Activated CD8-positive, alpha-beta memory T cell treated with anti-CD3 and anti-CD28 coated beads, Interleukin-2, amount 50 U/mL, for 1 hour (primary cell): ENCODE data around the gene SH2D5.
"Not testable (repeated sequence)": the region's sequence is repeated elsewhere in the genome, so short reads cannot be mapped to it uniquely, and the experiment has no call there.

ENCODE experiments used
- DNase-seq: peaks from one replicate; pipeline ENCODE4 v3.0.0-alpha.2; 2020; ENCODE audit errors: extremely low read depth

Gene SH2D5

DNA sequence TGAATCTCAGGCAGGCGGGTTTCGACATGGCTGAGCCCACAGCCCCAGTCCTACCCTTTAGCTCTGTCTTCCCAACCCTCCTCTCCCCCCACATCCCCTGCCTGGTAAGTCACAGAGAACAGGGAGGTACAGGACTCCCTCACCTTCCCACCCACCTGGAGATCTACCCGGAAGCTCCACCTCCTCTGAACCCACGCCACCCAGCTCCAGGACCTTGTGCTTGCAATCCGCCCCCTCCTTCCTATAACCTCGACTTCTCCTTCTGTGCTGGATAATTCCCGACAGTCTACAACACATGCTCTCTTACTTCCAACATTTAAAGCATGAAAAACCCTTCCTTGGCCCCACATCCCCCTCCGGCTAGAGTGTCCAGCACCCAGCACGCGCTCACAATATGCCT lies 37.0 kb downstream of the SH2D5 start:
- DNase-seq: no peak

DNA sequence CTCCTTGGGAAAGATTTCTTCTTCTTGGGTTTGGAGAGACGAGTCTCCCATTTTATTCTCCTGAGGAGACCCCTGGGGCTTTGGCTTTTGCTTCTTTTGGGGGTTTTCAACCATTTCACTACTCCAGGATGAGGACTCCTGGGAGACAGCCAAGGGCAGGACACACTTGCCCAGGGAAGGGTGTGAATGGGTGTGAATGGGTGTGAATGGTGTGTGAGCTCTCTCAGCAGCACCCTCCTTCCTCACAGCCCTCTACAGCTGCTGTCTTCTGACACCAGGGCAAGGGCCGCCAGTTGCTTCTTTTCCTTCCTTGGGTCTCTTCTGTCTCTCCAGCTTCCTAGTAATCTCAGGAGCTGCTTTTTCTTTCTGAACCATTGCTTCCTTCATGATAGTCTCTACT lies 38.9 kb downstream of the SH2D5 start:
- no peak for DNase-seq

DNA sequence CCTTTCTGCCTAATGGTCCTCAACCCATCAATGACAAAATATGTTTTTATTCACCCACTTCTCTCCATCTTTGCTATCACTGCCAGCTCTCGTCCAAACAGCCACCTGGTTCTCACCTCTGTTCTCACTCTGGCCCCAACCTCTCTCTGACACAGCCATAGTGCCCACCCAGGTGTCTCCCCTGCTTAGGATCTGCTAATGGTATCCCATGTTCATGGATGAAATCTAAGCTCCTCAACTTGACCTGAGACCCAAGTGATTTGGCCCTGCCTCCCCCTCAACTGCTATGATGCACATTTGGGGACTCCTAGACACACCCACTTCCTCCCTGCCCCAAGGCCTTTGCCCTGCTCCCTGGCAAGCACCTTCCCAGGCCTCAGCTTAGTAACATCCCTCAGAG lies 40.6 kb downstream of the SH2D5 start:
- no peak for DNase-seq

DNA sequence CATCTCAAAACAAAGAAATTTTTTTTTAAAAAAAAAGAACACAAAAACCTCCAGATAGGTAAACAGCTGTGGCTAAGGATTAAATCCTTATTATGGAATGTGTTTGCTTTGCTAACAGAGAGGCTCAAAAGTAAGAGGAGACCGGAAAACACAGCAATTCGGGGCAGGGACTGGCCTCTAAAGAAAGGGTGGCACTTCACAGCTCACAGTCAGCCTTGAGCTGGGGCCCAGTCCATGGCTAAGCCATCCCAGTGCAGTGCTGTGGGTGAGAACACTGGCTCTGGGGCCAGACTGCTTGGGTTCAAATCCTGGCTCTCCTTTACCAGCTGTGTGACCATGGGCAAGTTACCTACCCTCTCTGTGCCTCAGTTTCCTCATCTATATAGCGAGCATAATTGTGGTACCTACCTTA lies 42.9 kb downstream of the SH2D5 start:
- DNase-seq: no peak

DNA sequence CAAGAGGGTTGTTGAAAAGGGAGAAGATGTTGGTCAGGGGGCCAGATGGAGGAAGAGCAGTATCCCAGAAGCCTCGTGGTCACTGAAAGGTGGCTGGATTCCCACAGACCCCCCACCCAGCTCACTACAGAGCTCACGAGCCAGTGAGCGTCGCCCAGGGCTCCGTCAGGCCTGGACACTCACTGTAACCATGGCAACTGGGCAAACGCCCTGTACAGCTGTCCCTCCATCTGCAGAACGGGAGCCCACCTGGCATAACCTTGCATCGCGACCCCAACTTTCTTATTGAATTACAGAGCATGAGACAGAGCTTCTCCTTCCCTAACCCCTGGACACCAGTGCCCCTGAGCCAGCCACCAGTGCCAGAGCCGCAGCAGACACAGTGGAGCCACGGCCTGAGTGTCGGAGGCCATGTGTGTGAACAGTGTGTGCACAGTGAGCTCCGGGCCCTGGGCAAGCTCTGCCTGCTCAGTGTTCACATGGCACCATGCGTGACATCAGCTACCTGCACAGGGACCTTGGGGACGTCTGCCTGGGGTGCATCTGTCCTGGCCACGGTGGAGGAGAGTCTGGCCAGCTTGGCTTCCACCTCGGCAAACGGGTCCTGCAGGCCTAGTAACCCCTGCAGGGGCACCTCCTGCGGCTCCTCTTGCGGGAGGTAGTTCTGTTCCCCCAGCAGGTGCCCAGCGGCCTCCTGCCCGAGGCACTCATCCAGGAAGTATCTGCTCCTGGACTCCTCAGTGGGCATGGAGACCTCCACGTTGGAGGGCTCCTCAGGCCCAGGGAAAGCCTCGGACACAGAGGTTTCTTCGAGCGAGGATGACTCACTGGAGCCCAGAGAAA lies 45.4 kb downstream of the SH2D5 start:
- DNase-seq: no peak

DNA sequence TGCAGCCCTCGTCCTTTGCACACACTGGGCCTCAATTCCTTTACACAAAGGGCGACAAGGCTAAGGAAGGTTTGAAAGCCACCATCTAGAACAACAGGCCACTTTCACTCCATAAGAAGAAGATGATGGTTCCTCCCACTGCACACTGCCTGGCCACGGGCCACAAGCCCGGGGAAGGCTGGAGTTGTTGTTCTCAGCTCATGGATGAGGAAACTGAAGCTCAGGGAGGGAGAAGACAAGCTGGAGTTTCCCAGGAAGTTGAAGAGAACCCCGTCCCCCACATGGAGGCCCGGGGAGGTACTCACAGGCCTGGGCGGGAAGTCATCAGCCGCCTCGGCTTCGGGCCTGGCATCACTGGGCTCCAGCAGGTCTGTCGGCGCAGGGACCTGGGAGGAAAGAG lies 46.8 kb downstream of the SH2D5 start:
- DNase-seq: no peak

DNA sequence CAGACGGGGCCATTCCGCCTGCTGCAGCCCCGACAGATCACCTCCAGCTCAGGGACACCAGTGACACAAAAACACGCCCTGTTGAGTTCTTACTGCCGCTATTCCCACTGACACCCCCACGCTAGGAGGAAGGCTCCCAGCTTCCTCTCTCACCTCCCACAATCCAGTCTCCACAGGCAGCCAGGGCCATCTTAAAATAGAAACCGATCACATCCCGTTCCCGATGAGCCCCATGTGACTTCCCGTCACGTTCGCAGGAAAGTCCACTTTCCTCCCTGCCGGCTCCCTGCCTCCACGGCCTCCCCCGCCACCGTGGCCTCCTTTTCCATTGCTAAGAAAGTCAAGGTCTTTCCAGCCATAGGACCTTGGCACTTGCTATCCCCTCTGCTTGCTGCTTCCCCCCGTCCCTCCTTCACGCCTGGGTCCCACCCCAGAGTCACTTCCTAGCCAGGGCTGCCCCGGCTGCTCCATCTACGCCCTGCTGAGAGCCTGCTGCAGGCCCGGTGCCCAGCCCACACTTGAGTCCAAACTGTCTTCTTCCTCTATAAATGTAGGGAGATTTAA lies 47.3 kb downstream of the SH2D5 start:
- DNase-seq: no peak

DNA sequence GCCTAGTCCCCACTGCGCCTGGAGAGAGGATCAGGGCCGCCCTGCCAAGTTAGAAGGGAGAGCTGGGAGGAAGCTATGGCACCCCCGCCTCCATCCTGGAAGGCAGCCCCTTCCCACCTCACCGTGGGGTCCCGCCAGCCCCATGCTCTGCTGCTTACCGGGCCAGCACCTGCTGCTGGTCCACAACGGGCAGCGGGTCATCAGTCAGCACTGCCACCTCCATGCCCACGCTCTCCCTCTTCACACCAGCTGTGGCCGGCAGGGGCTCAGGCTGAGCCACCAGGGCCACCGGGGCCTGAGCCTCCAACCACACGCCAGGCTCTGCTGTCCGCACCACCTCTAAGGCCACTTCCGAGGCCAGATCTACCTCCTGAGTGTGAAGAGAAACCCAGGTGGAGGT lies 47.9 kb downstream of the SH2D5 start:
- DNase-seq: no peak

DNA sequence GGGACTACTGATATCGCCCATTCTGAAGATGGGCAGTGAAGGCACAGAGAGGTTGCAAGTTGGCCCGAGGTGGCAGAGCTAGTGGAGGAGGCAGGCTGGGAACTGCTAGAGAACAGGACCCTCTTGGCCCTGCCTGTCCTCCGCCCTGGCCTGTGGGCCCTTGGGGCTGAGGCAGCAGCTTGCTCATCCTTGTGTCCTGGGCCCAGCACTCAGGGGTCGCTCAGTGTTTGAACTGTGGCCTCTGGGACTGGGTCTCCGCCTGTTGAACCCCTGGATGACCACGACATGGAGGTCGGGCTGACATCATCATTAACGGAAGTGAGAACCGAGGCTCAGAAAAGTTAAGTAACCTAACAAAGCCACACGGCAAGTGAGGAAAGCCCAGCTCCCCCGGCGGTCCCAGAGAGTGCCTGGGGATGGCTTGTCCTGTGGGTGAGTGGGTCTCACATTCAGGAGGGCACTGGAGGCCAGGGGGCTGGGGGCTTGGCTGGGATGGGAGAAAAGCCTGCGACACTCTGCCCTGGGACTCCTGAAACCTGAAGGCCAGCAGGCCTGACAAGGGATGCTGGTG lies 48.4 kb downstream of the SH2D5 start:
- no peak for DNase-seq

DNA sequence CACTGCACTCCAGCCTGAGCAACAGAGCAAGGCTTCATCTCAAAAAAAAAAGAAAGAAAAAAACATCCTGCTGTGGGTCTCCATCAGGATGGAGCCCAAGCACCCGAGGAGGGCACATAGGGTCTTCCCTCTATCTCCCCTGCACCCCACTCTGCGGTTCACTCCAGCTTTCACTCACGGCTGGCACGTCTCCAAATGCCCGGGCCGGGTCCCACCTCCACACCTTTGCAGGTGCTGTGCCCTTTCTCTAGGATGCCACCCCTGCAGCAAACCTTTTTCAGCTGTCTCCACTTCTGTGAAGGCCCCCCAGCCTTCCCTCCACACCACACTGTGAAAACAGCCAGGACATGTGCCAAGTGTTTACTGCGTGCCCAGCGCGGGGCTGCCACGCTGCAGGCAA lies 48.9 kb downstream of the SH2D5 start:
- DNase-seq: no peak

DNA sequence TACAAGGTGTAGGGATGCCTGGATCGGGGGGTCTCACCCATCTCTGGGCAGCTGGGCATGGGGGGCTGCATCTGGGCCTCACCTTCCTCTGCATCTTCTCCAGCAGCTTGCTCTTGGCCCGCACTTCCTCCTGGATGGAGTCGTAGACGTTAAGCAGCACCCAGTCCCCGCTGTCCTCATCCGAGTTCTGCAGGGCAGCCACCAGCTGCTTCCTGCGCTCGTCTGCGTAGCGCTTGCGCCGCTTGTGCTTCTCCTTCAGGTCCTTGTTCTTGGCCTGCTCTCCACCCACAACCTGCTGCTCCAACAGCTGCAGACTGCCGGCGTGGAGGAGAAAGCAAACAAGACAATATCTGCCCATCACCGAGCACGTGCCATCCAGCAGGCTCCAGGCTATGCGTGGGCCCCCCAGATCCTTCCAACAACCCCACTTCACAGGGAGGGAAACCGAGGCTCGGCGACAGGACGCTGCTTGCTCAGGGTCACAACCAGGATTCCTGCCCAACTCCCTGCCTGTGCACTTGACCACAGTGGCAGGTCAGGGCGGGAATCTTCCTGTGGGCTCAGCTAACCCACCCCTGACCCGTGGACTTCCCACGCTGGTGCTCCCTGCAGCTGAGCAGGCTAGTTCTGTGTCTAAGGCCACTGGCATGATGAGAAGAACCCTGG lies 49.8 kb downstream of the SH2D5 start:
- DNase-seq: no peak

DNA sequence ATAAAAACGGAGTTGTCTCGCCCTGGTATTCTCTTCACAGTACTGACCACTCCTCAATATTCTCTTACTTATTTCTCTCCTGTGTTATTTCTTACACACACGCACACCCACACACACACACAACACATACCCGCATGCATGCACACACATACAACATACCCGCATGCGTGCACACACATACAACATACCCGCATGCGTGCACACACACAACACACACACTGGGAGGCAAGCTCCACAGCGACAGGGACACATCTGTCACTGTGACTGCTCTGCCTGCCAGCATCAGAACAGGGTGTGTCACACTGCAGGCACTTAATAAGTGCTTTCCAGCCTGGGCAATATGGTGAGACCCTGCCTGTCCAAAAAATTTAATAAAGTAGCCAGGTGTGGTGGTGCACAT lies 50.5 kb downstream of the SH2D5 start:
- DNase-seq: no peak

DNA sequence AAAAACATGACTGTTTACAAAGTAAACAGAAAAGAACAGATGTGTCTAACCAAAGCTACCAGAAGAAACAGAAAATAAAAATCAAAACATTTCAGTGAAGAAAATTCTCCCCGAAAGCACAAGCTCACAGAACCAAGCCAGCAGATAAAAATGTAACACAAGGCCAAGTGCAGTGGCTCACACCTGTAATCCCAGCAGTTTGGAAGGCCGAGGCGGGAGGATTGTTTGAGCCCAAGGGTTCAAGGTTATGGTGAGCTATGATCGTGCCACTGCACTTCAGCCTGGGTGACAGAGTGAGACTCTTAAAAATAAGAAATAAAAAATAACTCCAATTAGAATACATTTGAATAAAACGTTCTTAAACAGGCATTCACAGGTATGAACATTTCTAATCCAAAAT lies 52.2 kb downstream of the SH2D5 start:
- no peak for DNase-seq

DNA sequence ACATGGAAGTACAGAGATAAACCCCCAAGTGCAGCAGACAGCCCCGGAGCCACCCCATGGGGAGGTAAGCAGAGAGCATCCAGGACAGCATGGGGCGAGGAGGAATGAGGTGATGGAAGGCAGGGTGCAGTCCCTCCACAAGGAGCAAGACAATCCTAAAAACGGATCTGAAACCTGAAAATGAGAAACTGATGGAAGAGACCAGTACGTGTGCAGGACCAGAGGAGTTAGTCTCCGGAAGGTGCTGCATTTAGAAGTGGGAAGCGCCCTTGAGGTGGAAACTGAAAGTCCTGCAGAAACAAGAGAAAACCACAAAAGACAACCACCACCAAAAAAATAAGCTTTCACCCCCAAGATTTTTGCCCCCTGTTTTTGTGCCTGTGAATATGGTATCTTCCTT lies 53.9 kb downstream of the SH2D5 start:
- DNase-seq: no peak

DNA sequence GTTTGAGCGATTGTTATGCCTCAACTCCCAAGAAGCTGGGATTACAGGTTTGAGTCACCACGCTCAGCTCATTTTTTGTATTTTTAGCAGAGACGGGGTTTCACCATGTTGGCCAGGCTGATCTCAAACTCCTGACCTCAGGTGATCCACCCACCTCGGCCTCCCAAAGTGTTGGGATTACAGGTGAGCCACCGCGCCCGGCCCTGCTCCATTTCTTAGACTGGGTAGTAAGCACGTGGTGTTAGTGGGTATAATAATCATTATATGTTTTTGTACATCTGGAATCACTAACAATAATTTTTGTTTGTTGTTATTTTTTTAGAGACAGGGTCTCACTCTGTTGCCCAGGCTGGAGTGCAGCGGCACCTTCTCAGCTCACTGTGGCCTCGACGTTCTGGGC lies 58.9 kb downstream of the SH2D5 start:
- not testable (repeated sequence) for DNase-seq

DNA sequence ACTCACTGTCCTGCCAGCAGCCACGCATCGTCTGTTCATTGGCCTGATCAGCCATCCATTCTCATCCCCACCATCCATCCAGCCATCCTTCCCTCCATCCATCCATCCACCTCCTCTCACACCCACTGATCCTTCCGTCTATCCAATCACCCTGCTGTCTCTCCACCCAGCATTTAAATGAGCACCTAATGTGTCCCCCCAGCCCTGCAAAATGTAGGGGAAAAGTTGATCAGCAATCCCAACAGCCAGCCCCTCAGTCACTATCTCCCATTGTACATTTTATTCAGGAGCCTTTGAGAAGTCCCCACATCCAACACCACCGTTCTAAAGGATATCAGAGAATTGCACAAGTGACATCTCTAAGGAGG lies 60.3 kb downstream of the SH2D5 start:
- DNase-seq: no peak

DNA sequence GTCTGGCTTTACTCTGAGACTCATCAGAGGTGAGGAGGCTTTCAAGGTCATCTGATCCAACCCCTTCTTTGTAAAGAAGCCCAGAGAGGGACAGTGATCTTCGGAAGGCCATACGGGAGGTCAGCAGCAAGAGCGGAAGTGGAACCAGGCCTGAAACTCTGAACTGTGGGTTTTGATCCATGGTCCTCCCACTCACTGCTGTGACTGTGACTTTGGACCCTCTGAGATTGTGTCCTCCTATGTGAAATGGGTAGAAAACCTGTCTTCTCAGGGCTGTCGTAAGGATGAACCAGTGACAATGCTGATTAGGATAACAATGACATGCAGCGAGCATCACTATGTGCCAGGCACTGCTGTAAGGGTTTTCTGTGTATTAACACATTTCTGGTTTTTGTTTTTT lies 61.6 kb downstream of the SH2D5 start:
- no peak for DNase-seq
